ENCODE measurements around the gene SFTPA2.
A peak's percentile ranks its signal among the peaks of the same experiment; 100 is the strongest.
"Not testable (repeated sequence)": the region's sequence is repeated elsewhere in the genome, so short reads cannot be mapped to it uniquely, and the experiment has no call there.

SFTPA2 gene

GRCh38 chr10:79560160-79560709 lies at the start of gene SFTPA2:
TSS of gene SFTPA2 (minus strand) at chr10:79560407. CDS start at chr10:79559483, 924 bp downstream.
- DNase-seq, result no peak

GRCh38 chr10:79608505-79609375 lies 48.5 kb upstream of the SFTPA2 start:
- DNase-seq, result no peak

- DNase-seq, result no peak
These were observed 45.1 kb upstream of the SFTPA2 start for GRCh38 chr10:79605308-79605707.

DNA sequence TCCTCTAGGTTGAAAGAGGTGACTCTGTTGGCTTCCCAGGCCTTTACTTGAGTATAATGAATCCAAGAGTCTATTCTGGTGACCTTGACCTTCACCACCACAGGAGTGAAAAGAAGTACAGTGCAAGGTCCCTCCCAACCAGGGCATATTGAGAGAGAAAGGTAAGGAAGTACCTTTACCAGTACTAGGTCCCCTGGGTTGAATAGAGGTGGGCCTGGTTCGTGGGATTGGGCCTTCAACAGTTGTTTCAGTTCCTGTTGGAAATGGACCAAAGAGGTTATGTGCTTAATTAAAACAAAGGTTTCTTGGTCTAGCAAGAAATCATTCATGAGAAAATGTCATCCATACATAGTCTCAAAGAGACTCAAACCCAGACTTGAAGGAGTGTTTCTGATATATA lies 44.1 kb upstream of the SFTPA2 start:
- DNase-seq, result no peak

DNA sequence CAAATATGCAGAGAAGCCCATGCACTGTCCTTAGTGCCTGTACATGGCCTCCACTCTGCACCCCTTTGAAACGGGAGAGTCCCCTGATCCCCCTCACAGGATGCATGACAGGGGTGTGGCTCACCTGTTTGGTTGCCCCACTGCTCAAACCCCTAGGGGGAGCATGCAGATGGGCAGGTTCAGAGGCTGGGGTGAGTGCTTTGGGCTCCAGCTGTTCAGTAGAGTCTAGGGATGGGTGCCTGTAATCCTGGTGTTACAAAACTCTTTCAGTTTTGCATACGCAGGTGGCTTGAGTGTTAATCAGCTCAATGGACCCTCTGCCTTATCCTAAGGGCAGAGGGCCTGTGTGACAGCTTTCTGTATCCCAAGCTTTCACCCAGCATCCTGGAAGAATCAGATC lies 42.7 kb upstream of the SFTPA2 start:
- no peak for DNase-seq

DNA sequence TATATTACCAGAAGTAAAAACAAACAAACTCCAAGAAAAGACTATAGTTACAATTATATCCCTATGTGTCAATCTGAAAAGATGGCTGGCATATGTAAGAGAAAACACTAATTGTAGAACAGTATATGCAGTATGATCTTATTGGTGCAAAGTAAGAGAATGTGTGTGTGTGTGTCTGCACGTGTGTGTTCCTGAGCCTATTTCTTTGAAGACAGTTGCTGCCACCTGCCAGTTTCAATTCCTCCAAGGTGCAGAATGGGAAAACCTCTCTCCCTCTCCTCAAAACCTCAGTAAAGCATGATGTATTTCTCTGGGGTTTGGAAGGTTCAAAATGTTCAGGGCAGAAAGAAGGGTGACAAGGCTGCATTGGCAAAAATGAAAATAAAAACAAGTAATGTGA lies 41.7 kb upstream of the SFTPA2 start:
- no peak for DNase-seq

DNA sequence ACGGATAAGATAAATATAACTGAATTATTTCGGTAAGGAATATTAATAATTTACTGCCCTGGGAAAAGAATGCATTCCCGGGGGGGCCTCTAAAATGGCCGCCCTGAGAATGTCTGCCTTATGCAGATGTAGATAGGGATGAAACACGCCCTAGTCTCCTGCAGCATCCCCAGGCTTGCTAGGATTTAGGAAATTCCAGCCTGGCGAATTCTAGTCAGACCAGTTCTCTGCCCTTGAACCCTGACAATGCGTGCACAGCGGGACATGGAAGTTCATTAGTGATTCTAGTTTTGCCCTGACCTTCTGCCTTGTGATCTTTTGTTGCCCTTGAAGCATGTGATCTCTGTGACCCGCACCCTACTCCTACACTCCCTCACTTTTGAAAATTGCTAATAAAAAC lies 39.4 kb upstream of the SFTPA2 start:
- not testable (repeated sequence) for DNase-seq

- no peak for DNase-seq
These were observed 35.3 kb upstream of the SFTPA2 start for GRCh38 chr10:79595510-79595909.

DNA sequence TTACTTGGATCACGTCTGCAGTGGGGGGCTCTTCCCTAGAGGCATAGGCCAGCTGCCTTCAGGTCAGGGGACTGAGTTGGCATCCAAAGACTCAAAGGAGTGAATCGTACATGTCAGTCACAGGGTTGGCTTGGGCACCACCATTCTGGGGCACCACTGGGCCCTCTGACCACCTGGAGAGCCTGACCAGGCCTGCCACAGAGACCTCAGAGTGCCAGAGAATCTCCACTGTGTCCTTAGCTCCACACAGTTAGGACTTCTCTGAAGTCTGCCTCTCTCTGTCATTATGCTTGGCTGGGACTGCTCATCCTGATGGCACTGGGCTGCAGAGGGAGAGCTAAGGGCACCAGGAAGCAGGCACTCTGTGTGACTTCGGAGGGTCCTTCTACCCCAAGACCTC lies 34.4 kb upstream of the SFTPA2 start:
- DNase-seq, result not testable (repeated sequence)

DNA sequence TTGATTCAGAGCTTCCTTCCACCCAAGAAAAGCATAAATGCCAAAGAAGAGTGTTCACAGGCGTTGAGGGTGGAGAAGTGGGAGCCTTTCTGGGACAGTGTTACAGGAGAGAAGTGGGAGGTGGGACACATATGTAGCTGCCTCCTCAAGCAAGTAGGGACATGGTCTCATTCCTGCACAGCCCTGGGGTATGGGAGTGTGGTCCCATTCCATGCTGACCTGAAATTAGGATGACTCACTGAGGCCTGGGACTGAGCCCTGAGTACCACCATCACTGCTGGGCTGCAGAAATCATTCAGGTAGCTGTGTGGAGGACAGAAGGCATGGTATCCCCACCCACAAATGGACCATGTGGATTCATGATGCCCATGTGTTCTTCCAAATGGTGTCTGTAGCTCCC lies 33.2 kb upstream of the SFTPA2 start:
- DNase-seq, result no peak

DNA sequence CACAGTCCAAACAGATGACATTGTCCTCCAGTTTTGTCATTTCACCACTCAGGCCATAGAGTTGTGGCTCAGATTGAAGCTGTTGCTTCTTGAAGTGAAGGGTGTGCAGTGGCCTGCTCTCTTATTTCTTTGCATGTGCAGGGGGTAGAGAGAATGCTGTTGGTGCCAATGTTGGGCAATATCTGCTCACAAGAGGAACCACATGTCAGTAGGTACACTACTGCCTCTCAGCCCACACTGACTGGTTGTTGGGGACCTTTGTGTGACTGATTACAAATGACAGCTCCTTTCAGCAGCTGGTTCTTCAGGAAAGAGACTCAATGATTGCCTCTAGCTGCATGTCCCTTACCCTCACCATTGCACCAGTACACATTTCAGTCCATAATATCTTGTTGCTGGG lies 28.6 kb upstream of the SFTPA2 start:
- no peak for DNase-seq

DNA sequence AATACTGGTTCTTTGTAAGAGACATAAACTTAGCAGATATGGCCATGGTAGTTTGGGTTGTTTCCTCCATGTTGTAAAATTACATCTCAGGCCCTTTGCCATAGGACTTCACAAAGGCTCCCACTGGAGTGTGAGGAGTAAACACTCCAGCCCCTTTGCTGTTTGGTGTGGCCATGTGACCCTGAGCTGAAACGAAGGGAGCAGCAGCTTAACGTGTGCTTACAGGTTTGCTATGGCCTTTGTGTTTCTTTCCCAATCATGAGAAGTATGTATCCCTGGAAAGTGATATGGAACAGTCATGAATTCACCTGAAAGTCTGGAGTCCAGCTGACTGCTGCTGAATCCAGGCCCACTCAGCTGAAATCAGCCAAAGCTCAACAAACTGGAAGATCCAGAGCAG lies 26.7 kb upstream of the SFTPA2 start:
- DNase-seq, result no peak

GRCh38 chr10:79585870-79586527 lies 25.8 kb upstream of the SFTPA2 start:
- no peak for DNase-seq

GRCh38 chr10:79583488-79584024 lies 23.3 kb upstream of the SFTPA2 start:
- DNase-seq, result no peak

DNA sequence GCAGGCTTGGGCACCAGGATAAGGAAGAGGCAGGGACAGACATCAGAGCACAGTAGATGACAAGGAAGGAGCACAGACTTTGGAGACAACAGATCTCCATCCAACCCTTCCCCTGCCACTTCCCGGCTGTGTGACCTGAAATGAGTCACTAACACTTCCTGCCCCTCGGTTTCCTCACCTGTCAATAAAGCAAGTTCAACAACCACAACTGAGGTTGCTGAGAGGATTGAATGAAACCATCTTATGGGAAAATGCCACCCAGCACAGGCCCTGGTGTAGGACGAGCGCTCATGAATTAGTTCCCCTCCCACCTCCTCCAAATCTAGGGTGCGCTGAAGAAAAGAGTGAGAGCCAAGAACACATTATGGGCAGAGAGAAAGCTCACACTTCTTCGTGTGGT lies 22.7 kb upstream of the SFTPA2 start:
- not testable (repeated sequence) for DNase-seq

GRCh38 chr10:79582096-79582495 lies 21.9 kb upstream of the SFTPA2 start:
- no peak for DNase-seq

DNA sequence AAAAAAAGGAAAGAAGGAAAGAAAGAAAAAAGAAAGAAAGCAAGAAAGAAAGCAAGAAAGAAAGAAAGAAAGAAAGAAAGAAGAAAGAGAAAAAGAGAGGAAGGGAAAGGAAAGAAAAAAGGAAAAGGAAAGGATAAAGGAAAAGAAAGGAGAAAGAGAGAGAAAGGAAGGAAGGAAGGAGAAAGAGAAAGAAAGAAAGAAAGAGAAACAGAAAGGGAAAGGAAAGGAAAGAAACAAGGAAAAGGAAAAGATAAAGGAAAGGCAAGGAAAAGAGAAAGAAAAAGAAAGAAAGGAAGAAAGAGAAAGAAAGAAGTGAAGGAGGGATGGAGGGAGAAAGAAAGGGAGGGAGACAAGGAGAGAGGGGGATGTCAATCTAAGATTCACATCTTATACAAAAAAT lies 20.8 kb upstream of the SFTPA2 start:
- no peak for DNase-seq

- no peak for DNase-seq
These were observed 19.2 kb upstream of the SFTPA2 start for GRCh38 chr10:79579361-79579760.

DNA sequence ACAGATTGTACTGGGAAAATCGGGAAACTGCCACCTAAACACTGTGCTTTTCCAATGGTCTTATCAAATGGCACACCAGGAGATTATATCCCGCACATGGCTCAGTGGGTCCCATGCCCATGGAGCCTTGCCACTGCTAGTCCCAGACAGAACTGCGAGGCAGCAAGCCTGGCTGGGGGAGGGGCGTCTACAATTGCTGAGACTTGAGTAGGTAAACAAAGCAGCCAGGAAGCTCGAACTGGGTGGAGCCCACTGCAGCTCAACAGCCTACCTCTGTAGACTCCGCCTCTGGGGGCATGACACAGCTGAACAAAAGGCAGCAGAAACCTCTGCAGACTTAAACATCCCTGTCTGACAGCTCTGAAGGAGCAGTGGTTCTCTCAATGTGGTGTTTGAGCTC lies 10.4 kb upstream of the SFTPA2 start:
- DNase-seq, result not testable (repeated sequence)

- no peak for DNase-seq
These were observed 3.2 kb upstream of the SFTPA2 start for GRCh38 chr10:79563426-79563825.

DNA sequence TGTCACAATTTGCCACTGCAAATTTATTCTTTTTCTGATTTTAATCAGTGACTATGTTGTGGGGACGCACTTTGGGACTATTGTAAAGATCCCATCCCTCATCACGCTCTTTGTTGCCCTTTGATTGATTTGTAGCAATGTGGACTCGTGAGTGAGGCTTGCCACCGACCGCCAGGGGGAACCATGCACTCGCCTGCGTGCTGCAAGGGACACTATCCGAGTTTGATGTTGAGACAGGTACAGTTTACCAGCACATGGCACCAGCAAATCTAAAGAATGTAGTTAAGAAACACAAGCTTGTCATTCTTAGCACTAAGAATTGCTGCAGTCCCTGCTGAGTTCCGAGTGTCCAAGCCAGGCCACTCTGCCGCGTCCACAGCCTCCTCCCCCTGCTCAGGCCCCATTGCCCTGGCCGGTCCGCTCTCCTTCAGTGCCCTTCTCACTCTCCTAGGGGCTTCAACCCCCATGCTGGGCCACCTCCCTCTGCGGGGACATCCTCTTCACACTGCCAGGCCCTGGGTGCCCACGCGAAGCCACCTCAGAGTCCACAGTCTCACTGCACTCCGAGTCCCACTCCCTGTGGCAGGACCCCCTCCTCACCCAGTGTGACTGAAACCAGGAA lies 2.0 kb upstream of the SFTPA2 start:
- DNase-seq, result peak; percentile 19

- DNase-seq, result no peak
These were observed 1.1 kb upstream of the SFTPA2 start for GRCh38 chr10:79561257-79561656.

DNA sequence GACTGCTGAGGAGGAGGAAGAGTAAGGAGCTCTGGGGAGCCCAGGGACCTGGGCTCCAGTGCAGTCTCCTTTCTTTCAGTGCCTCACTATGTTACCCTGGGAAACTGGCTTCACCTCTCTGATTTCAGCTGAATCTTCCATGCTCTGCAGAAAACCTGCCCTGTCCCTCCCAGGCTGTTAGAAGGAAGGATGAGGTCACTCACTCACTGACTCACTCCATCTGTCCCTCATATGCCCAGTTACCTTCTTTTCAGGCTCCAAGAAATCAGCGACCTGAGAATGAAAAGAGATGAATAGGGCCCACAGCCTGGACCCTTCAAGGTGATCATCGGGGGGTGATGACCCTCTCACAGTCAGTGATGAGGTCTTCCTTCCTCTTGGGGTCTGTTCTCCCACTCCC lies 481 bp downstream of the SFTPA2 start:
- DNase-seq, result no peak
